ENCODE data around the gene SPAAR.
"Not testable (repeated sequence)": the region's sequence is repeated elsewhere in the genome, so short reads cannot be mapped to it uniquely, and the experiment has no call there.

SPAAR gene

DNA sequence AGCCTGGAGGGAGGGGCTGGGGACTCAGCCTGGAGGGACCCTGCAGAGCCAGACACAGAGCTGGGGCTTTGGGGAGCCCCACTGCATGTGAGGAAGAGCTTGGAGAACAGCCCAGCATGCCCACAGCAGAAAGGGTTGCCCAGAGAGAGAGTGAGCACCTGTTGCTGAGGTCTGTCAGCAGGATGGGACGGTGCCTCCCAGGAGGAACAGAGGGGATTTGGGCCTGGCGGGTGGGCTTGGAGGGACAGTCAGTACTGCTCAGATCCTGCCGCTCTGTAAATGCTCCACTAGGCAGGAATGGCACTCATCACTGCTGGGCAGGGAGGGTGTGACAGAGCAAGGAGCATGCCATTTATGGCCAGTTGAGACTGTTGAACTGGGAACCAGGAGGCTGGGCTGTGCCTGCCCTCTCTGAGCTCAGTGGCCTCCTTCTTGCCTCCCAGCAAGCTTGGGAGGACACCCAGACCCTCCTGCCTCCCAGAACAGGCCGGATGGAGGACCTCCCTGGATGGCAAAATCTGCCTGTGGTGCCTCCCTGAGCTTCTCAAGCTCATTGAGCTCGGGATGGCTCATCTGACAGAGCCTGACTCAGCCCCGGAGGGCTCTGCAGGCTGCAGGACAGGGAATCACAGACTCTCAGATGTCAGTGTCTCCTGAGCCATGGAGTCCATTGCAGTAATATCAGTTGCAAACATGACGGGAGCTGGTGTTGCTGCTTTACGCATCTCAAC lies 4.1 kb upstream of the SPAAR start:
- DNase-seq = no peak

DNA sequence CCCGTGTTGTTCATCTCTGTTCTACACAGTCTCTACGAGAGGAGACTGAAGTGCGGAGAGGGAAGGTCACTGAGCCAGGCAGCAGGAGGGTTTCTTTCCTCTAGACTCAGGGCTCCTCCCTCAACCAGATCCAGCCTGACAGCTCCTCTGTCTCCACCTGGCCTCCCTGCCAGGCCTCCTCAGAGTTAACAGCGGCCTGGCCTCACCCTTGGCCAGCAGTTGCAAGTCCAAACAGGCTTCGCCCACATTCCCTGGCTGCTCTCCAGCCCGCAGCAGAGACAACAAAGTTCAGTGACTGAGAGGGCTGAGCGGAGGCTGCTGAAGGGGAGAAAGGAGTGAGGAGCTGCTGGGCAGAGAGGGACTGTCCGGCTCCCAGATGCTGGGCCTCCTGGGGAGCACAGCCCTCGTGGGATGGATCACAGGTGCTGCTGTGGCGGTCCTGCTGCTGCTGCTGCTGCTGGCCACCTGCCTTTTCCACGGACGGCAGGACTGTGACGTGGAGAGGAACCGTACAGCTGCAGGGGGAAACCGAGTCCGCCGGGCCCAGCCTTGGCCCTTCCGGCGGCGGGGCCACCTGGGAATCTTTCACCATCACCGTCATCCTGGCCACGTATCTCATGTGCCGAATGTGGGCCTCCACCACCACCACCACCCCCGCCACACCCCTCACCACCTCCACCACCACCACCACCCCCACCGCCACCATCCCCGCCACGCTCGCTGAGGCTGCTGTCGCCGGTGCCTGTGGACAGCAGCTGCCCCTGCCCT lies 3.2 kb upstream of the SPAAR start, which contains the start of gene HRCT1:
HRCT1 (plus strand) TSS at position 291 of the 768 bp plus-strand sequence; CDS start at position 377, 86 bp downstream.
- DNase-seq = no peak

DNA sequence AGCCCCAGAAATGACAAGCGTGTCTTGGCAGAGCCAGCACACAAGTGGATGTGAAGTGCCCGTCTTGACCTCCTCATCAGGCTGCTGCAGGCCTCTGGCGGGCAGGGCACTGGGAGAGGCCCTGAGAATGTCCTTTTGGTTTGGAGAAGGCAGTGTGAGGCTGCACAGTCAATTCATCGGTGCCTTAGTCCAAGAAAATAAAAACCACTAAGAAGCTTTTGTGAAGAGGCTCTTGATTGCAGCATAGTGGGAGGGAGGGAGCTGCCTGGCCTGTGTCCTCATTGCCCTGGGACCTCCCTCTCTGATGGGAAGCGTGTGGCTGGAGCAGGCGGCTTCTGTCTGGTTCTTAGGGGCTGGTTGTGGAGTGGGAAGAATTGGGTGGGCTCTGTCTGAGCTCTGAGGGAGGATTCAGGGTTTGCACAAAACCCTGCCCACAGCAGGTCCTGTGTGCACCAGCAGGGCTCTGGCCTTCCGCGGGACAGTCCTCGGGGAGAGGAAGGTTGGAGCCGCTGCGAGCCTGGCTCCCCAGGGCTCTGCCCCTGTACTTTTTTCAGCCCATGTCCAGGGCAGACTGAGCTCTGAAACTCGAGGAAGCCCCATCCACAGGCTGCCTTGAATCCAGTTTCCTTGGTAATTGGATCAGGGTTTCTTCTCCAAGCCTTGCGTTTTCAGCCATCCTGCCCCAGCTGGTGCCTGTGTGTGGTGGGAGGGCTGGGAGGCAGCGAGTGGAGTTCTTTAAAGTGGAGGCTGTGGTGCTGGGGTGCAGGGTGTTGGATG lies 2.2 kb upstream of the SPAAR start:
- no peak for DNase-seq

GRCh38 chr9:35907711-35908503 lies 1.4 kb upstream of the SPAAR start:
- peak; percentile 27 for DNase-seq

DNA sequence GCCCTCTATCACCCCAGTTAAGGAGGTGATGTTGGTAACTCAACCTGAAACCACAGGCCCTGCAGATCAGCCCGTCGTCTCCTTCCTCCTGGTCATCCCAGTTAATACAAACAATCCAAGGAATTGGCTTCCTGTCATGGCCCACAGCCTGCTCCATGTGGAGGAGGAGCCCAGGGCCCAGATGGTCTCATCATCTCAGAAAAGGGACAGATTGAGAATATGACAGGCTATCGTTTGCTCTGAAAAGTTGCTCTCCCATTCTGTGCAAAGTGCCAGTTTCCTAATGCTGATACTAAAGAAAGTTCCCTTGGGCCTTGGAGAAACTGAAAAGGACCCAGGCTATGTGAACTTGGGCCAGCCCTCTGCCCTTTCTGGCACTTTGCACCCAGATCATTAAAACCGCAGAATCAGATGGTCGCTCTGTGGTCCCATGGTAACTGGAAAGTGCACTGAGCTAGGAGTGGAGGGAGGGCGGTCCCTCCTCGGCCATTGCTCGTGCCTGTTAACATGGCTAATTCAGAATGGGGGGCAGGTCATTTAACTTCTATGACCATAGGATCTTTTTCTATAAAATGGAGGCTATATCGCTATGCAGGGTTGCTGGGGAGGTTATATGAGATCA lies 675 bp upstream of the SPAAR start:
- no peak for DNase-seq

- no peak for DNase-seq
Observed at GRCh38 chr9:35909687-35910612, 660 bp downstream of the SPAAR start.

DNA sequence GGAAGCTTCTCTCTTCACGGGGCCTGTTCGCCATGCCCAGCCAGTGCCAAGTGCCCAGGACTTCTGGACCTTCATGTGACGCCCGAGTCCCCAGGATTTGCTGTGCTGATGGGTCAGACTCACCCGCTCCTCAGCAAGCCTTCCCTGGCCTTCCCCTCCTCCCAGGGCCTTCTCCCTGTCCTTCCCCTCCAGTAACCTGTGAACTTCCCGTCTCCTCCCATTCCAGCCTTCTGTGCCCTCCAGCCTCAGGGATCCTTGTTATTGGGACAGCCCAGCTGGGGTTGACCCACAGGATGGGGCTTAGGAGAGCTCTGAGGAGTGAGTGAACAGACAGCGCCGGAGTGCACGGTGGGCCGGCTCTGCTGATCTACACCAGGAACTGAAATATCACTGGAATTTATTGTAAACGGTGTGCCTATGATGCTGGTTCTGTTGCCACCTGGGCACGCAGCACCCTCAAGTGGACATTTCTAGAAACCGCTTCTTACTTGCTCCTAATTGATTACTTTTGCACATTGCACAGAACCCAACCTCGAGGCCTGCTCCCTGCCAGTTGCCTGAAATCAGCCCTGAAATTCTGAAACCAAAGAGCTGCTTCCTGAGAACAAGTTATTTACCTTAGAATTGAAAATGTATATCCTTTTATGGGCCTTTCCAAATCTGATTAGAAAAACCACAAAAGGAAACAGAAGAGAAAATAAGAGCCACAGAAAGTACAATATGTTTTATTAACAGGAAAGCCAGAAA lies 1.5 kb downstream of the SPAAR start:
- DNase-seq = peak; percentile 42

DNA sequence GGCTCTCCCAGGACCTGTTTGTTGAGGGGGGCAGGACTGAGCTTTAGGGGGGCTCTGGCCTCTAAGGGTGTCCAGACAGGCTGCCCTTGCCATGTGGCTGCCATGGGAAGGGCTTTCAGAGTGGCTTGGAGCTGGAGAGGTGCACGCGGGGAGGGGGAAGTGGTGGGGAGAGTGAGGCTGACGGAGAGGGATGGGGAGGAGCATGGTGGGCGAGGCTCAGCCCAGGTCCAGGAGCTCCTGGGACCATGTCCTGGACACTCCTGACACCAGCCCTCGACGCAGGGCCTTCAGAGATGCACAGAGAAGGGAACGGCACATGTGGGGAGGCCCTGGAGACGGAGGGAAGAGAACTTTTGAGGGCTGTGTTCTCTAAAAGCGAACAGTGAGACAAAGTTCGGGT lies 2.4 kb downstream of the SPAAR start:
- DNase-seq = no peak

GRCh38 chr9:35912791-35913400 lies 3.6 kb downstream of the SPAAR start:
- DNase-seq = no peak

- not testable (repeated sequence) for DNase-seq
Observed at GRCh38 chr9:35913429-35913828, 4.1 kb downstream of the SPAAR start.

DNA sequence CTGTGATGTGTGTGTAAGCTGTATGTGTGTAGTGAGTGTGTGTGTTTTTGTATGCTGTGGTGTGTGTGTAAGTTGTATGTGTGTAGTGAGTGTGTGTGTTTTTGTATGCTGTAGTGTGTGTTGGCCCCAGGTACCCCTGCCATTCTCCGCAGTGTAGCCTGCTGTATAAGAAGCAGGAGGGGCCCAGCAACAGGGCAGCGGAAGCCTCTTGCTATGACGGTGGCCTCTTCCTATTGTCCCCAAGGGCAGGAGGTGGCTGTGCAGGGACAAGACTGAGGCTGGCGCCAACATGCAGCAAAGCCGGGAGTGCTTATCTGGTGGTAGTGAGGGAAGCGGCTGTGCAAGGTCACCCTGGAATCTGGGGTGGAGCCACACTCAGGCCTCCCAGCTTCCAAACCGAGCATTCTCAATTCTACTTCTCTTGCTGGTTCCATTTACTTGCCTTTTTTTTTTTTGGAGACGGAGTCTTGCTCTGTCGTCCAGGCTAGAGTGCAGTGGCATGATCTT lies 5.1 kb downstream of the SPAAR start:
- peak; percentile 25 for DNase-seq

DNA sequence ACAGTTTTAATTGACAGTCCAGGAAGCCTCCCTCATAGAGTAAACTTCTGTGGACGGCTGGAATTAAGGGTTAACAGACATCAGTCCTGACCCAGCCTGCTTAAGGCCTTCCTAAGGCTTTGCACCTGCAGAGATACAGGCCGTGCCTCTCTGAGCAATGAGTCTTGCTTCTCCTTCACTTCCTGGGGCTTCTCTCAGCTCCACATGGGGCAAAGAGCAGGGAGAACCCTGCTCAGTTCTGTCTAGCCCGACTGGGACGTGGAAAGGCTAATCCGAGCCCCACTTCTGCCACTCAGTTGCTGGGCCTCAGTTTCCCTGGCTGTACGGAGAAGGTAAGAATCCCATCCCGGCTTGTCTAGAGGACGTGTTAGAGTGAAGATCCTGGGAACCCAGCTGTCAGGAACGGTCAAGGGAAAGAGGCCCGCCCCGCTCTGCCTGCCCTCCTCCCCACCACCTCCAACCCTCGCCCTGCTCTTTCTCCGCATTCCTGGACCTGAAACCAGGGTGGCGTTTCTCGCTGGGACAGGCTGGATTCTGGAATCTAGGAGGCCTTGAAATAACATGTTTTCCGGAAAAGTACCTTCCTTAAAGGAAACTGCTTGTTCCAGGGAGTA lies 6.5 kb downstream of the SPAAR start:
- DNase-seq = no peak

DNA sequence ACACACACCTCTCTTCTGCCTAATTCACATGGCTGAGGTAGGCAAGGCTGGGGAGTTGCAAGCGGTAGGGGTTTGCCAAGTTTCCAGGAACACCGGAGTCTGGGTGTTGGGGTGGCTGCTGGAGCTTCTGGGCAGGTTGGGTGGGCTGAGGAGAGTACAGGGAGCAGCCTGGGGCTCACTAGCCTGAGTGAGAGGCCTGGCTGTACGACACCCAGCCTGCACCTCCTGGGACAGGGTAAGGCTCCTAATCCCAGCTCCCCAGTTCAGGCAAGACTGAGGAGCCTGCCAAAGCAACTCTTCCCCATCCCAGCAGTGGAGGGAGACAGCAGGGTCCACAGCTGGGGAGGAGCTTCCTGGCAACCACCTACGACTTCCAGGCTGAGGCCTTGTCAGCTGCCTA lies 8.0 kb downstream of the SPAAR start:
- DNase-seq = no peak

- DNase-seq = no peak
Observed at GRCh38 chr9:35918780-35919179, 9.5 kb downstream of the SPAAR start.

DNA sequence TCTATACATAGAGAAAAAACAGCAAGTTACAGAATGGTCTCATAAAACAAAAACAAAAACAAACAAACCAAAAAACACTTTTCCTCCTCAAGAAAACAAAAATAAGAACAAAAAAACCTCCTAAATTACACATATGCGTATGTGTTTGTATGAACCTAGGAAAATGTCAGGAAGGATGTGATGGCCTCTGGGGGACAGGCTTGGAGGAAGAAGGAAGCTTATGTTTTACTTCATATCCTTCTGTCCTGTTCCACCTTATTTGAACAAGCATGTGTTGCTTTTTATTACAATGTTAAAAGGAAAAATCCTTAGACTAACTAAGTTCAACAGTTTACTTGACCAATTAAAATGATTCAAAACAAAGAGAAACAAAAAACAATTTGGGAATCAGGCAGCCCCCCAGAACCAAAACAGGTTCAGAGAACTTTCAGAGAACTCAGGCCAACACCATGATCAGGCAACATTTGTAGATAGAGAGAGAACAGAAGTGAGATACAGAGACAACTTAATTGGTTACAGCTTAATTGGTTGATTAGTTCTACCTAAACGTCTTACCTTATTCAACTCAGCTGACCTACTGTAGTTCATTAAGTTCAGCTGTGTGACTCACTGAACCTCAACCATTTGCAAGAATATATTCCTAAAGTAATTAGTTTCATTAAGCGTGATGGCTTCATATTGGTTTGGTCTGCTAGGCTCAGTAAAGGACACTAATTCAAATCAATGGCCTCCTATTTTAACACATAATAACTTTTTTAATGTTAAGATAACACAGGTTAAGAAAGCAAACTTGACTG lies 10.1 kb downstream of the SPAAR start:
- DNase-seq = no peak

DNA sequence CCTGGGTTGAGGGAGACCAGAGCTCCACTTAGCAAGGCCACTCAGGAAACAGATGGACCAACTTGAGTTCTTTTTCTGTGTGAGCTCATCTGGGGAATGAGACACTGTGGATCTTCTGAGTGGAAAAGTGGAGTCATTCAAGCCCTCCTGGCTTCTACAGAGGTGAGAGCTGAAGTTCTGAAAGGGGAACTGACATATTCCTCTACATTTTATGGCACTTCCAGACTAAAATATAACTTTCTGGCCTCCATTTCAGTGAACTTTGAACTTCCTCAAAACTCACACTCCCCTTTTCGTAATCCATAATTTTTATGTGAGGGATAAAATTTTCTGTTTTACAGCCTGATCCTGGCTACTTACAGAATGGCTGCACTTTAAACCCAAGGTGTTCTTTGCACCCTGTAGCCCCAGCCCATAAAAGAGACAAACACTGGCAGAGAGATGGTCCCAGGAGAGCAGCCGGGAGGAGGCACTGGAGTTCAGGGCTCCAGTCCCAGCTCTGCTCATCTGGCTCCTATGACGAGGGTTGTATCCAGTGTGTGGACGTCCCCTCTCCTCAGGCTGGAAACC lies 10.8 kb downstream of the SPAAR start:
- no peak for DNase-seq

GRCh38 chr9:35923598-35923926 lies 14.3 kb downstream of the SPAAR start:
- no peak for DNase-seq
